Activated CD4-positive, alpha-beta T cell treated with anti-CD3 and anti-CD28 coated beads, Interleukin-2, amount 10 ng/mL, durations not matched to agents 24 days and 14 days (primary cell): ENCODE data around the gene LZTS2. TPM values are rescaled to one million over a fixed set of nuclear protein-coding genes. Genes with fewer than 3 reads are reported as not detected.

Source experiments
- DNase-seq: peaks from one replicate; pipeline ENCODE4 v3.0.0; 2022
- H3K27ac Mint-ChIP-seq: one replicate; pipeline ENCODE4 v1.8.0; 2022; ENCODE audit warnings: mild to moderate bottlenecking, mixed read lengths
- H3K27me3 Mint-ChIP-seq: one replicate; pipeline ENCODE4 v1.8.0; 2022; ENCODE audit warnings: mixed read lengths
- H3K36me3 Mint-ChIP-seq: one replicate; pipeline ENCODE4 v1.8.0; 2022; ENCODE audit warnings: low read depth, mild to moderate bottlenecking, mixed read lengths
- H3K4me1 Mint-ChIP-seq: one replicate; pipeline ENCODE4 v1.8.0; 2021; ENCODE audit warnings: mixed read lengths
- H3K4me3 Mint-ChIP-seq: one replicate; pipeline ENCODE4 v1.8.0; 2022; ENCODE audit warnings: mild to moderate bottlenecking, moderate library complexity, mixed read lengths
- H3K9me3 Mint-ChIP-seq: one replicate; pipeline ENCODE4 v1.8.0; 2021; ENCODE audit warnings: mixed read lengths
- intact Hi-C: fragments of 100-400 bp; cut with micrococcal nuclease; formaldehyde crosslinking; loops from one replicate; pipeline ENCODE4 v1.15.1; 2023
- total RNA-seq: library from RNA; stranded (reverse); gene quantifications from 2 replicates; pipeline ENCODE4 v1.2.3, GENCODE V29; 2022

LZTS2 gene
- total RNA-seq, 1 donor from 2014 or later, result 21.8 TPM

DNA sequence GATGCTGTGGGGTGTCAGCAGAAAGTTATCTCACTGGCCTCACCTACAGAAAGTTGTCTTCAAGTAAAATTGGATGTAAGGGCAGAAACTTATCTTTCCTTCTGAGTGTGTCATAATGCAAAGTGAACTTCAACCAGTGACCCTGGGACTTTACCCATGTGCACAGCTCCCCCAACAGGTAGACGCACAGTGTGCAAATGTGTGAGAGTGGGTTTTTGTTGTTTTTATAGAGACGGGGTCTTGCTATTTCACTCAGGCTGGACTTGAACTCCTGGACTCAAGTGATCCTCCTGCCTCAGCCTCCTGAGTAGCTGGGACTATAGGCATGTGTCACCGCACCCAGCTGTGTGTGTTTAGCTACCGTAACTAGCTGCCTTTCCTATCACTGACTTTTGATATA is 55.8 kb downstream of the LZTS2 start:
- no peak for DNase-seq

GRCh38 chr10:101056365-101057151 is 57.0 kb downstream of the LZTS2 start:
- intact Hi-C loops, result no loop called here
- Mint-ChIP-seq H3K27me3 (no peaks in the 10 kb centered on the region), H3K27ac (no peak overlapping the region), H3K4me3 (no peak overlapping the region), H3K36me3 (peaks cover 5% of the 10 kb centered on the region), H3K9me3 (no peaks in the 10 kb centered on the region), H3K4me1 (peaks cover 27% of the 10 kb centered on the region)
- DNase-seq, result no peak

More for the DNA sequence above, 55.8 kb downstream of the LZTS2 start:
- intact Hi-C loops, result no loop called here
- Mint-ChIP-seq H3K4me1 (peaks cover 26% of the 10 kb centered on the region), H3K36me3 (peaks cover 5% of the 10 kb centered on the region), H3K4me3 (no peak overlapping the region), H3K9me3 (no peaks in the 10 kb centered on the region), H3K27ac (no peak overlapping the region), H3K27me3 (peaks cover 4% of the 10 kb centered on the region)

Other genes starting within 250 kb of the LZTS2 start
- 34.9 and 35.3 TPM in 2 replicates for gene SLF2, start 86.8 kb upstream of the LZTS2 start, total RNA-seq
- 1.4 and 1.8 TPM in 2 replicates for gene SEMA4G, start 30.3 kb upstream of the LZTS2 start, total RNA-seq
- 53.4 and 59.5 TPM in 2 replicates for gene MRPL43, start 12.3 kb upstream of the LZTS2 start, total RNA-seq
- 41.1 and 42.1 TPM in 2 replicates for gene TWNK, start 12.3 kb upstream of the LZTS2 start, total RNA-seq
- gene PDZD7, start 31.3 kb downstream of the LZTS2 start, total RNA-seq, result 0.38 and 0.93 TPM in 2 replicates
- gene SFXN3, start 31.4 kb downstream of the LZTS2 start, total RNA-seq, result 36.0 and 37.3 TPM in 2 replicates
- gene KAZALD1, start 62.2 kb downstream of the LZTS2 start, total RNA-seq, result 0.78 and 0.79 TPM in 2 replicates
- gene TLX1, start 131.5 kb downstream of the LZTS2 start, total RNA-seq, result not detected in 2 replicates
- not detected in 2 replicates for gene LBX1, start 229.7 kb downstream of the LZTS2 start, total RNA-seq